WI38 (cell line): ENCODE results near the gene CLIC5.

Experiments
- H3K4me3 ChIP-seq: 2 replicates; pipeline ENCODE4 v1.5.1; 2011; ENCODE audit warnings: low read depth, mild to moderate bottlenecking, control low read depth, low read length
- CTCF ChIP-seq: IDR thresholded peaks from 2 replicates; pipeline ENCODE4 v1.5.1; 2012; ENCODE audit warnings: low read depth, mild to moderate bottlenecking, control low read depth, low read length

CLIC5 gene

GRCh38 chr6:45947807-45948206, 67.9 kb downstream of the CLIC5 start:
- H3K4me3 ChIP-seq, result no peak overlapping the region
- TF ChIP-seq CTCF, result no peak

- no peak for TF ChIP-seq CTCF
- H3K4me3 ChIP-seq, result no peak overlapping the region
Measured at GRCh38 chr6:45946887-45947286, 68.8 kb downstream of the CLIC5 start.

DNA sequence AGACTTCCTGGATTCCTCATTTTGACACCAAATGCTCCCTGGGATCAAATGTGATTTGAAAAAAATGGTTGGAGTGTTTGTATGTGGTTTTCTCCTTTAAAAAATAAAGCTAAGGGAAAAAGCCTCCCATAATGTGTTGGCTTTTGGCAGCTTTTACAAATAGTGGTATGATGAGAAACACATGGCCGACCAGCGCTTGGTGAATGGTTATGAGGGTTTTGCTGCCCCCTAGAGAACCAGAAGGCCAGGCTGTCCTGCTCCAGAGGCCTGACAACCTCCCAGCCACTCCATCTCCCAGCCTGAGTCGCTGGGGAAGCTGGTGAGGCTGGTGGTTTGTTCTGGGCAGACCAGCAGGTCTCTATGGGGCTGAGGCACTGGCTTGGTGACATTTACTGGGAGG, 69.3 kb downstream of the CLIC5 start:
- TF ChIP-seq CTCF, result peak; percentile 44
- H3K4me3 ChIP-seq, result no peak overlapping the region

DNA sequence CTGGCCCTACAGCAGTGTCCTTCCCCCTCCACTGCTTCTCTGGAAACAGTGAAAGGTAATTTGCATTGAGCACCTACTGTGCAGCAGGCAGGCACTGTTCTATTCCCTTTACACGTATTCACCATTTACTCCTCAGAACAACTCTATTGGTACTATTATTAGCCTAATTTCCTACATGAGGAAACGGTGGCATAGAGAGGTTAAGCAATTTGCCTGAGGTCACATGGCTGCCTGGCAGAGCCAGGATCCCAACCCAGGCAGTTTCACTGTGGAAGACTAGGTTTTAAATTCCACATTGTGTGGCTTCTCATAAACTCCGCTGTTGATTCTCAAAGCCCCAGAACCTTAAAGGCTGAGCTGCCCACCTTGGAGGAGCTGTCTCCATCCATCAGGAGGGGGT, 72.7 kb downstream of the CLIC5 start:
- no peak for TF ChIP-seq CTCF
- no peak overlapping the region for H3K4me3 ChIP-seq

- TF ChIP-seq CTCF, result no peak
- no peak overlapping the region for H3K4me3 ChIP-seq
Measured at GRCh38 chr6:45933855-45934254, 81.8 kb downstream of the CLIC5 start.

DNA sequence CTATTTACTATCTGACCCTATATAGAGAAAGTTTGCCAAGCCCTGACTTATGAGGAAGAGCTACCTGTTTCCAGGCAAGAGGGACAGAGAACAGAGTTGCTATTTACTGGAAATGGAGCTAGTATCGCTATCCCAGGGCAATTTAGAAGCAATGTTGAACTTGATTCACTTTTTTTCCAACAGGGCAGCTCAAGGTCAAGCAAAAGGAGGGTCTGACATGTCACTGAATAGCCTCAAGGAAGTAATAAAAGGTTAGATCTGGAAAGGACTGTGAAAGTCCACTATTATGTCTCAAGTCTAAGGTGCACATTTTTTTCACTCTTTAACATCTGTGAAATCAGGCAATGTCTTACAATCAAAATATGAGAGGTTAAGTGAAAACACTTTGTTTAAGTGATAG, 84.4 kb downstream of the CLIC5 start:
- H3K4me3 ChIP-seq, result no peak overlapping the region
- TF ChIP-seq CTCF, result no peak

GRCh38 chr6:45930420-45931040, 85.1 kb downstream of the CLIC5 start:
- TF ChIP-seq CTCF, result peak; percentile 97
- H3K4me3 ChIP-seq, result no peak overlapping the region
